Measurements from ENCODE around the gene KLF9. TPM values are rescaled to one million over a fixed set of nuclear protein-coding genes. Genes with fewer than 3 reads are reported as not detected.

The KLF9 gene
- total and polyA plus RNA-seq, 5 experiments from 2014 or later = 2.6 to 29.6 (median 4.0) TPM

- no peak overlapping the region for H3K4me3 Mint-ChIP-seq
- ATAC-seq (no peak), DNase-seq (no peak)
- peaks cover 36 to 70% (median 55%) of the 10 kb centered on the region in 4 donors for H3K4me1 Mint-ChIP-seq
- no peaks in the 10 kb centered on the region for H3K9me3 Mint-ChIP-seq
- H3K27me3 Mint-ChIP-seq = no peaks in the 10 kb centered on the region
- H3K36me3 Mint-ChIP-seq = peaks cover 8 to 54% (median 21%) of the 10 kb centered on the region in 3 donors
- POLR2A ChIA-PET = interaction anchor here (1.5 kb wide), 1 partner anchor 34 kb away, joined by 3 read pairs; no protein-coding TSS in a partner anchor
- H3K27ac Mint-ChIP-seq = no peak overlapping the region
Measured at GRCh38 chr9:70385426-70385825, 29.0 kb downstream of the KLF9 start.

GRCh38 chr9:70382709-70383605 is 31.5 kb downstream of the KLF9 start:
- POLR2A ChIA-PET = interaction anchor here (1.1 kb wide), 1 partner anchor 192 kb away, joined by 3 read pairs; no protein-coding TSS in a partner anchor
- no peak for ATAC-seq

GRCh38 chr9:70382046-70382708 is 32.3 kb downstream of the KLF9 start:
- ATAC-seq (no peak), DNase-seq (no peak)
- Mint-ChIP-seq H3K27ac (peak overlapping the region in 2 of 10 donors; percentile 29 to 67), H3K9me3 (no peaks in the 10 kb centered on the region), H3K27me3 (no peaks in the 10 kb centered on the region), H3K4me3 (peak overlapping the region in 1 of 10 donors; percentile 48), H3K4me1 (peaks cover 17 to 38% (median 26%) of the 10 kb centered on the region in 4 donors), H3K36me3 (peaks cover 8 to 39% (median 15%) of the 10 kb centered on the region in 3 donors)
- POLR2A ChIA-PET = no interaction called here

More at GRCh38 chr9:70382709-70383605, 31.5 kb downstream of the KLF9 start:
- Mint-ChIP-seq H3K27ac (peak overlapping the region in 4 of 10 donors; percentile 5 to 54 (median 38)), H3K4me1 (peaks cover 23 to 45% (median 32%) of the 10 kb centered on the region in 4 donors), H3K27me3 (no peaks in the 10 kb centered on the region), H3K4me3 (peak overlapping the region in 1 of 10 donors; percentile 25), H3K9me3 (no peaks in the 10 kb centered on the region), H3K36me3 (peaks cover 8 to 47% (median 21%) of the 10 kb centered on the region in 3 donors)
- no peak for DNase-seq

GRCh38 chr9:70374962-70375618 is 39.4 kb downstream of the KLF9 start:
- ATAC-seq (no peak), DNase-seq (no peak)
- no peaks in the 10 kb centered on the region for H3K36me3 Mint-ChIP-seq
- peak overlapping the region in 1 of 10 donors; percentile 28 for H3K27ac Mint-ChIP-seq
- no peaks in the 10 kb centered on the region for H3K9me3 Mint-ChIP-seq
- peaks cover 0 to 2% (median under 1%) of the 10 kb centered on the region in 4 donors for H3K4me1 Mint-ChIP-seq
- H3K4me3 Mint-ChIP-seq = no peak overlapping the region
- POLR2A ChIA-PET = no interaction called here
- peaks cover 0 to 2% (median 0%) of the 10 kb centered on the region in 5 donors for H3K27me3 Mint-ChIP-seq

- ATAC-seq (no peak), DNase-seq (no peak)
- Mint-ChIP-seq H3K9me3 (peaks cover 0 to 2% (median 0%) of the 10 kb centered on the region in 9 donors), H3K27me3 (no peaks in the 10 kb centered on the region), H3K27ac (no peak overlapping the region), H3K36me3 (no peaks in the 10 kb centered on the region), H3K4me1 (no peaks in the 10 kb centered on the region), H3K4me3 (no peak overlapping the region)
- POLR2A ChIA-PET = no interaction called here
Measured at GRCh38 chr9:70367305-70367930, 47.0 kb downstream of the KLF9 start.

- POLR2A ChIA-PET = no interaction called here
- no peaks in the 10 kb centered on the region for H3K27me3 Mint-ChIP-seq
Measured at GRCh38 chr9:70363760-70364159, 50.7 kb downstream of the KLF9 start.

GRCh38 chr9:70362952-70363351 is 51.5 kb downstream of the KLF9 start:
- peaks cover 0 to 2% (median 0%) of the 10 kb centered on the region in 9 donors for H3K9me3 Mint-ChIP-seq
- H3K36me3 Mint-ChIP-seq = no peaks in the 10 kb centered on the region
- no peak overlapping the region for H3K27ac Mint-ChIP-seq

More at GRCh38 chr9:70363760-70364159, 50.7 kb downstream of the KLF9 start:
- peaks cover 0 to 2% (median 0%) of the 10 kb centered on the region in 9 donors for H3K9me3 Mint-ChIP-seq
- no peak overlapping the region for H3K27ac Mint-ChIP-seq
- H3K36me3 Mint-ChIP-seq = no peaks in the 10 kb centered on the region
- H3K4me3 Mint-ChIP-seq = no peak overlapping the region
- ATAC-seq (no peak), DNase-seq (no peak)
- H3K4me1 Mint-ChIP-seq = no peaks in the 10 kb centered on the region

GRCh38 chr9:70355801-70356200 is 58.7 kb downstream of the KLF9 start:
- no peaks in the 10 kb centered on the region for H3K27me3 Mint-ChIP-seq
- POLR2A ChIA-PET = interaction anchor here (0.9 kb wide), 1 partner anchor 34 kb away, joined by 3 read pairs; no protein-coding TSS in a partner anchor
- H3K9me3 Mint-ChIP-seq = no peaks in the 10 kb centered on the region
- no peak for DNase-seq
- no peak for ATAC-seq
- no peak overlapping the region for H3K4me3 Mint-ChIP-seq
- peaks cover 0 to 22% (median 0%) of the 10 kb centered on the region in 3 donors for H3K36me3 Mint-ChIP-seq
- peak overlapping the region in 8 of 10 donors; percentile 0 to 68 (median 38) for H3K27ac Mint-ChIP-seq
- H3K4me1 Mint-ChIP-seq = peaks cover 0 to 2% (median 1%) of the 10 kb centered on the region in 4 donors

More at GRCh38 chr9:70362952-70363351, 51.5 kb downstream of the KLF9 start:
- POLR2A ChIA-PET = no interaction called here
- Mint-ChIP-seq H3K27me3 (no peaks in the 10 kb centered on the region), H3K4me1 (peaks cover 0 to 1% (median 0%) of the 10 kb centered on the region in 4 donors), H3K4me3 (no peak overlapping the region)
- ATAC-seq (no peak), DNase-seq (no peak)

- H3K27me3 Mint-ChIP-seq = no peaks in the 10 kb centered on the region
- H3K9me3 Mint-ChIP-seq = no peaks in the 10 kb centered on the region
- POLR2A ChIA-PET = no interaction called here
- H3K27ac Mint-ChIP-seq = peak overlapping the region in 1 of 10 donors; percentile 15
- H3K36me3 Mint-ChIP-seq = peaks cover 0 to 45% (median 4%) of the 10 kb centered on the region in 3 donors
- DNase-seq (peak in 3 of 10 donors; percentile 32 to 36 (median 34)), ATAC-seq (no peak)
- H3K4me3 Mint-ChIP-seq = no peak overlapping the region
- H3K4me1 Mint-ChIP-seq = peaks cover 0 to 2% (median under 1%) of the 10 kb centered on the region in 4 donors
Measured at GRCh38 chr9:70352802-70353201, 61.7 kb downstream of the KLF9 start.

GRCh38 chr9:70352356-70352755 is 62.1 kb downstream of the KLF9 start:
- Mint-ChIP-seq H3K27ac (peak overlapping the region in 1 of 10 donors; percentile 19), H3K9me3 (no peaks in the 10 kb centered on the region), H3K4me3 (no peak overlapping the region), H3K27me3 (no peaks in the 10 kb centered on the region), H3K4me1 (peaks cover 0 to 2% (median under 1%) of the 10 kb centered on the region in 4 donors), H3K36me3 (peaks cover 0 to 50% (median 5%) of the 10 kb centered on the region in 3 donors)
- no peak for ATAC-seq
- DNase-seq = no peak
- POLR2A ChIA-PET = interaction anchor here (0.6 kb wide), 1 partner anchor 122 kb away, joined by 9 read pairs; no protein-coding TSS in a partner anchor

- Mint-ChIP-seq H3K4me1 (no peaks in the 10 kb centered on the region), H3K27me3 (no peaks in the 10 kb centered on the region), H3K36me3 (peaks cover 4 to 61% (median 6%) of the 10 kb centered on the region in 3 donors), H3K9me3 (no peaks in the 10 kb centered on the region), H3K27ac (peak overlapping the region in 3 of 10 donors; percentile 10 to 44 (median 16)), H3K4me3 (no peak overlapping the region)
- DNase-seq (no peak), ATAC-seq (no peak)
- POLR2A ChIA-PET = no interaction called here
Measured at GRCh38 chr9:70347046-70347445, 67.4 kb downstream of the KLF9 start.

- peak in 3 of 10 donors; percentile 25 to 28 (median 25) for DNase-seq
- POLR2A ChIA-PET = interaction anchor here (1.2 to 1.3 kb wide), 2 partner anchors 73 to 262 kb away, joined by 3 to 4 read pairs; partner anchors contain the start of gene KLF9
- ATAC-seq = no peak
- peaks cover 0 to 21% (median 12%) of the 10 kb centered on the region in 3 donors for H3K36me3 Mint-ChIP-seq
- no peak overlapping the region for H3K27ac Mint-ChIP-seq
- H3K4me3 Mint-ChIP-seq = no peak overlapping the region
- H3K4me1 Mint-ChIP-seq = peaks cover 0 to 5% (median 2%) of the 10 kb centered on the region in 4 donors
- H3K27me3 Mint-ChIP-seq = no peaks in the 10 kb centered on the region
- no peaks in the 10 kb centered on the region for H3K9me3 Mint-ChIP-seq
Measured at GRCh38 chr9:70340572-70340971, 73.9 kb downstream of the KLF9 start.
